Glutamatergic neuron (in vitro differentiated cells): ENCODE measurements around the gene SNAP23. TPM values are rescaled to one million over a fixed set of nuclear protein-coding genes. Genes with fewer than 3 reads are reported as not detected.

Experiments used
- DNase-seq: peaks from one replicate; pipeline ENCODE4 v3.0.0; 2022
- H3K27ac Mint-ChIP-seq: one replicate; pipeline ENCODE4 v1.8.0; 2020; ENCODE audit warnings: mild to moderate bottlenecking, mixed read lengths, inconsistent platforms; ENCODE audit not compliant: unreplicated experiment
- H3K27me3 Mint-ChIP-seq: one replicate; pipeline ENCODE4 v1.8.0; 2020; ENCODE audit warnings: mild to moderate bottlenecking, moderate library complexity, mixed read lengths, inconsistent platforms; ENCODE audit not compliant: unreplicated experiment
- H3K36me3 Mint-ChIP-seq: one replicate; pipeline ENCODE4 v1.8.0; 2020; ENCODE audit warnings: mild to moderate bottlenecking, mixed read lengths, inconsistent platforms; ENCODE audit not compliant: unreplicated experiment
- H3K4me1 Mint-ChIP-seq: one replicate; pipeline ENCODE4 v1.8.0; 2020; ENCODE audit warnings: mild to moderate bottlenecking, low read depth, mixed read lengths, inconsistent platforms; ENCODE audit not compliant: unreplicated experiment
- H3K4me3 Mint-ChIP-seq: one replicate; pipeline ENCODE4 v1.8.0; 2020; ENCODE audit warnings: mild to moderate bottlenecking, mixed read lengths, inconsistent platforms; ENCODE audit not compliant: unreplicated experiment
- H3K9me3 Mint-ChIP-seq: one replicate; pipeline ENCODE4 v1.8.0; 2020; ENCODE audit warnings: mild to moderate bottlenecking, moderate library complexity, mixed read lengths, inconsistent platforms; ENCODE audit not compliant: unreplicated experiment
- CTCF ChIP-seq: fragments of 200-600 bp; sonication (generic); IDR thresholded peaks from one replicate; pipeline ENCODE4 v1.5.0; 2021; ENCODE audit not compliant: partially characterized antibody, unreplicated experiment
- total RNA-seq: library from RNA; stranded (reverse); fragmentation: NEBNext Ultra II Directional; extraction: Animal tissue kit (Norgen Biotek cat#: 25700); gene quantifications from one replicate; pipeline ENCODE4 v1.2.1, GENCODE V29; 2021; ENCODE audit not compliant: unreplicated experiment

SNAP23 gene
- total RNA-seq, 1 donor from 2014 or later = 15.2 TPM

- Mint-ChIP-seq H3K27me3 (no peaks in the 10 kb centered on the region), H3K4me3 (no peak overlapping the region), H3K9me3 (no peaks in the 10 kb centered on the region), H3K4me1 (no peaks in the 10 kb centered on the region), H3K27ac (no peak overlapping the region), H3K36me3 (no peaks in the 10 kb centered on the region)
- DNase-seq = no peak
- no peak for TF ChIP-seq CTCF
These were observed 12.1 kb downstream of the SNAP23 start for GRCh38 chr15:42507514-42507913.

- no peaks in the 10 kb centered on the region for H3K27me3 Mint-ChIP-seq
- DNase-seq = no peak
- H3K27ac Mint-ChIP-seq = no peak overlapping the region
- no peaks in the 10 kb centered on the region for H3K9me3 Mint-ChIP-seq
- H3K4me1 Mint-ChIP-seq = no peaks in the 10 kb centered on the region
- TF ChIP-seq CTCF = no peak
- H3K36me3 Mint-ChIP-seq = no peaks in the 10 kb centered on the region
- no peak overlapping the region for H3K4me3 Mint-ChIP-seq
These were observed 12.8 kb downstream of the SNAP23 start for GRCh38 chr15:42508263-42508690.

- H3K36me3 Mint-ChIP-seq = no peaks in the 10 kb centered on the region
- no peak overlapping the region for H3K27ac Mint-ChIP-seq
- no peak for TF ChIP-seq CTCF
- no peak for DNase-seq
- H3K4me1 Mint-ChIP-seq = no peaks in the 10 kb centered on the region
- H3K4me3 Mint-ChIP-seq = no peak overlapping the region
- H3K27me3 Mint-ChIP-seq = no peaks in the 10 kb centered on the region
- H3K9me3 Mint-ChIP-seq = no peaks in the 10 kb centered on the region
These were observed 15.0 kb downstream of the SNAP23 start for GRCh38 chr15:42510258-42511006.

- H3K36me3 Mint-ChIP-seq = no peaks in the 10 kb centered on the region
- no peaks in the 10 kb centered on the region for H3K27me3 Mint-ChIP-seq
- TF ChIP-seq CTCF = no peak
- H3K4me3 Mint-ChIP-seq = no peak overlapping the region
- no peak overlapping the region for H3K27ac Mint-ChIP-seq
- no peaks in the 10 kb centered on the region for H3K9me3 Mint-ChIP-seq
- no peaks in the 10 kb centered on the region for H3K4me1 Mint-ChIP-seq
- DNase-seq = no peak
These were observed 15.6 kb downstream of the SNAP23 start for GRCh38 chr15:42511007-42511391.

GRCh38 chr15:42523331-42523730 is 27.9 kb downstream of the SNAP23 start:
- Mint-ChIP-seq H3K27ac (no peak overlapping the region), H3K4me1 (no peaks in the 10 kb centered on the region), H3K9me3 (no peaks in the 10 kb centered on the region), H3K27me3 (no peaks in the 10 kb centered on the region), H3K36me3 (no peaks in the 10 kb centered on the region), H3K4me3 (no peak overlapping the region)
- no peak for DNase-seq
- TF ChIP-seq CTCF = no peak
